ENCODE data around the gene MEGF6.

DNA sequence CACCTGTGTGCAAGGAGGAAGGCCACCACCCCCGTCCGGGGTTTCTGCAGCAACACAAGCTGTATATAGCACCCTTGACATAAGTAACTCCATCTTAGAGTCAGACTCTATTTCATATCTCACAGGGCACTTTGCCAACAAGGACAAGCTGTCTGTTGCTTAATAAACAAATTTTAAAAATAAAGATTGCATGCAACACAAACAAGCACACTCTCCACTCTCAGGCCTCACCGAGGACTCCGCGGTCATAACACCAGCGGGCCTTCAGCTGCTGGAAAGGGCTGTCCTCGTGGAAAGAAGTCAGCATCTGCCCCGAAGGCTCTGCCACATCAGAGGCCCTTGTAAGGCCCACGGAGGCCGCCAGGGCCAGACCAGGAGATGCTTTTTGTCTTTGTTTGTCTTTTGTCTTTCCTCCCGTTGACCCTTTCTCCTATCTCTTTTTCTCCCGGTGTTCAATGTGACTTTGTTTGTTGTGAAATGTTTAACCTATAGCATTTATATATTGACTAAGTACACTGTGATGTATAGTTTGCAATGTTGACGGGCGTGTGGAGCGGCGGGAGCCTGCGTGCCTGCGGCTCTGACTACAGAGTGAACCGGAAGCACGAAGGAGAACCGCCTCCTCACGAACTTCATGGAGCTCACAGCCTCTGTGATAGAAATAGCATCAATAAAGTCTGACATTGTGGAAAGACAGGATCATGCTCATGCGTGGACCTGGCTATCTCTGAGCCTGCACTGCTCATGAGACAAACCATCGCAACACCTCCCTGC is 24.1 kb downstream of the MEGF6 start:
- TF ChIP-seq, protein P1, sequence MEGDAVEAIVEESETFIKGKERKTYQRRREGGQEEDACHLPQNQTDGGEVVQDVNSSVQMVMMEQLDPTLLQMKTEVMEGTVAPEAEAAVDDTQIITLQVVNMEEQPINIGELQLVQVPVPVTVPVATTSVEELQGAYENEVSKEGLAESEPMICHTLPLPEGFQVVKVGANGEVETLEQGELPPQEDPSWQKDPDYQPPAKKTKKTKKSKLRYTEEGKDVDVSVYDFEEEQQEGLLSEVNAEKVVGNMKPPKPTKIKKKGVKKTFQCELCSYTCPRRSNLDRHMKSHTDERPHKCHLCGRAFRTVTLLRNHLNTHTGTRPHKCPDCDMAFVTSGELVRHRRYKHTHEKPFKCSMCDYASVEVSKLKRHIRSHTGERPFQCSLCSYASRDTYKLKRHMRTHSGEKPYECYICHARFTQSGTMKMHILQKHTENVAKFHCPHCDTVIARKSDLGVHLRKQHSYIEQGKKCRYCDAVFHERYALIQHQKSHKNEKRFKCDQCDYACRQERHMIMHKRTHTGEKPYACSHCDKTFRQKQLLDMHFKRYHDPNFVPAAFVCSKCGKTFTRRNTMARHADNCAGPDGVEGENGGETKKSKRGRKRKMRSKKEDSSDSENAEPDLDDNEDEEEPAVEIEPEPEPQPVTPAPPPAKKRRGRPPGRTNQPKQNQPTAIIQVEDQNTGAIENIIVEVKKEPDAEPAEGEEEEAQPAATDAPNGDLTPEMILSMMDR (IDR thresholded peaks at IDR 0.05): no peak
- TF ChIP-seq POLR2A (IDR thresholded peaks at IDR 0.05): no peak
